Right lobe of liver (tissue), 6 donors: ENCODE data around the gene PIP5K1B. TPM values are rescaled to one million over a fixed set of nuclear protein-coding genes. Genes with fewer than 3 reads are reported as not detected.
A peak's percentile ranks its signal among the peaks of the same experiment; 100 is the strongest.
"Not testable (repeated sequence)": the region's sequence is repeated elsewhere in the genome, so short reads cannot be mapped to it uniquely, and the experiment has no call there.

Source experiments
- ATAC-seq, 4 donors: fragments of 200-7000 bp; cut with Tn5 transposase; one replicate each; pipeline ENCODE4 v1.9.1; 2020; ENCODE audit warnings: mild to moderate bottlenecking in 4 of 4, moderate library complexity in 4 of 4
- DNase-seq, 3 donors: peaks; one replicate each; pipeline ENCODE4 v3.0.0-alpha.2; 2020
- H3K27ac ChIP-seq, 3 donors: fragments of 200-600 bp; one replicate each; pipeline ENCODE4 v1.8.0; 2022
- H3K27me3 ChIP-seq, 2 donors: fragments of 200-600 bp; one replicate each; pipeline ENCODE4 v1.8.0; 2022
- H3K36me3 ChIP-seq, 4 donors: fragments of 200-600 bp; sonication (generic) in 1 of 4; one replicate each; pipeline versions ENCODE4 v1.5.1 to v1.8.0; 2017 to 2022; ENCODE audit warnings: control low read depth in 1 of 4
- H3K4me1 ChIP-seq, 4 donors: fragments of 200-600 bp; sonication (generic) in 1 of 4; one replicate each; pipeline versions ENCODE4 v1.5.1 to v1.8.0; 2017 to 2022; ENCODE audit warnings: control low read depth in 1 of 4
- H3K4me3 ChIP-seq, 3 donors: fragments of 200-600 bp; one replicate each; pipeline ENCODE4 v1.8.0; 2022
- H3K9me3 ChIP-seq, 4 donors: fragments of 200-600 bp; sonication (generic) in 1 of 4; one replicate each; pipeline versions ENCODE4 v1.5.1 to v1.8.0; 2017 to 2022; ENCODE audit warnings: control low read depth in 1 of 4
- POLR2A ChIP-seq: fragments of 450-650 bp; IDR thresholded peaks from one replicate; pipeline ENCODE4 v1.6.1; 2017; ENCODE audit warnings: antibody characterized with exemption, mild to moderate bottlenecking
- WGBS: methylation state at CpG from one replicate; pipeline ENCODE4 v1.1.6; 2018; ENCODE audit warnings: low coverage, low lambda C conversion rate; ENCODE audit not compliant: insufficient coverage; ENCODE audit errors: missing lambda C conversion rate; 5-methylcytosine and 5-hydroxymethylcytosine counted together
- intact Hi-C, 2 donors: fragments of 100-400 bp; cut with DNase I; formaldehyde crosslinking; loops; one replicate each; pipeline versions ENCODE4 v1.11.2 to v1.14.1; 2022
- total RNA-seq, 6 experiments: library from RNA; depleted of rRNA in 2 of 6; stranded (reverse); fragments of >200 nt in 2 of 6; fragmentation: NEBNext Ultra II Directional in 3 of 6; extraction: Animal tissue kit (Norgen Biotek cat#: 25700) in 3 of 6; gene quantifications; one replicate each; pipeline versions ENCODE4 v1.1.0 to v1.2.4, GENCODE V29; 2016 to 2023
- TF ChIP-seq, protein P1 (sequence below), 4 donors: fragments of 200-600 bp in 3 of 4; fragments of 450-650 bp in 1 of 4; IDR thresholded peaks; one replicate each; pipeline versions ENCODE4 v1.5.1 to v1.8.0; 2016 to 2022; ENCODE audit warnings: antibody characterized with exemption in 4 of 4, mild to moderate bottlenecking in 2 of 4
- donor health status: DM: no; HTN: yes; CAD: no.
- donor health status: DM: no; HTN: no; CAD: no.
- donor health status: DM: no; HTN: no; CAD: no.
- donor health status: DM: no; HTN: yes; CAD: no.
- donor health status: DM: no; HTN: yes; CAD: no.

PIP5K1B gene
- total RNA-seq, 6 experiments from 2014 or later = 0.27 to 0.71 TPM; not detected in 4

GRCh38 chr9:68698943-68699509, 6.0 kb upstream of the PIP5K1B start:
- no peaks in the 10 kb centered on the region for H3K27me3 ChIP-seq
- H3K9me3 ChIP-seq = no peaks in the 10 kb centered on the region
- no peaks in the 10 kb centered on the region for H3K4me1 ChIP-seq
- DNase-seq = no peak
- no peak for ATAC-seq
- intact Hi-C loops = no loop called here
- H3K27ac ChIP-seq = no peak overlapping the region
- H3K4me3 ChIP-seq = no peak overlapping the region
- TF ChIP-seq POLR2A = no peak
- TF ChIP-seq, protein P1, sequence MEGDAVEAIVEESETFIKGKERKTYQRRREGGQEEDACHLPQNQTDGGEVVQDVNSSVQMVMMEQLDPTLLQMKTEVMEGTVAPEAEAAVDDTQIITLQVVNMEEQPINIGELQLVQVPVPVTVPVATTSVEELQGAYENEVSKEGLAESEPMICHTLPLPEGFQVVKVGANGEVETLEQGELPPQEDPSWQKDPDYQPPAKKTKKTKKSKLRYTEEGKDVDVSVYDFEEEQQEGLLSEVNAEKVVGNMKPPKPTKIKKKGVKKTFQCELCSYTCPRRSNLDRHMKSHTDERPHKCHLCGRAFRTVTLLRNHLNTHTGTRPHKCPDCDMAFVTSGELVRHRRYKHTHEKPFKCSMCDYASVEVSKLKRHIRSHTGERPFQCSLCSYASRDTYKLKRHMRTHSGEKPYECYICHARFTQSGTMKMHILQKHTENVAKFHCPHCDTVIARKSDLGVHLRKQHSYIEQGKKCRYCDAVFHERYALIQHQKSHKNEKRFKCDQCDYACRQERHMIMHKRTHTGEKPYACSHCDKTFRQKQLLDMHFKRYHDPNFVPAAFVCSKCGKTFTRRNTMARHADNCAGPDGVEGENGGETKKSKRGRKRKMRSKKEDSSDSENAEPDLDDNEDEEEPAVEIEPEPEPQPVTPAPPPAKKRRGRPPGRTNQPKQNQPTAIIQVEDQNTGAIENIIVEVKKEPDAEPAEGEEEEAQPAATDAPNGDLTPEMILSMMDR (IDR thresholded peaks at IDR 0.05) = no peak
- WGBS = 46% methylated on average over 6 of the region's 6 CpGs
- no peaks in the 10 kb centered on the region for H3K36me3 ChIP-seq

- H3K27ac ChIP-seq, H3K27me3 ChIP-seq, intact Hi-C loops, H3K4me3 ChIP-seq, H3K36me3 ChIP-seq, H3K4me1 ChIP-seq, ATAC-seq, H3K9me3 ChIP-seq, DNase-seq: not testable (repeated sequence)
- 49% methylated on average over 2 of the region's 2 CpGs for WGBS
These were observed 5.4 kb upstream of the PIP5K1B start for GRCh38 chr9:68699625-68700024.

- Histone ChIP-seq H3K4me1 (peaks cover 0 to 9% (median 3%) of the 10 kb centered on the region in 4 donors), H3K4me3 (no peak overlapping the region), H3K36me3 (no peaks in the 10 kb centered on the region), H3K9me3 (no peaks in the 10 kb centered on the region), H3K27ac (no peak overlapping the region), H3K27me3 (peaks cover 0 to 6% of the 10 kb centered on the region in 2 donors)
- ATAC-seq = no peak
- intact Hi-C loops = no loop called here
- WGBS = 58% methylated on average over 3 of the region's 3 CpGs
- no peak for DNase-seq
- TF ChIP-seq POLR2A = no peak
- TF ChIP-seq, protein P1 (IDR thresholded peaks at IDR 0.05) = no peak
These were observed 2.5 kb upstream of the PIP5K1B start for GRCh38 chr9:68702493-68702892.

DNA sequence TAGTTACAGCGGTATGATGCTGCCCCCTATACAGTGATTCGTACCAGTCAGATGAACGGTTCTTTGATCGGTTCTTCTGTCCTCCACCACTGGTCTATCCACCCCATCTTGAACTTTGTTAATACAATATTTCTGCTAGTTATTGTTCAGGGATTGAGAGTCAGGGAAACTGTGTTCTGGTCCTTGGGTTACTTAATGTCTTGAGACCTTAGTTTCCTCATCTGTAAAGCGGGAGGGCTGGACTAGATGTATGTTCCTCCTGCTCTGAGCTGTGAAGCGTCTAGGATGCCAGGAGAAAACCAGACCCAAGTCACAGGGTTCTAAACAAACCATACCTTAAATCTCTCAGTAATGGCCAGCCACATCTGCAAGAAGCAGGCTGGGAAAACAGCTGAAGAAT, 1.4 kb upstream of the PIP5K1B start:
- Histone ChIP-seq H3K4me3 (no peak overlapping the region), H3K27me3 (peaks cover 0 to 6% of the 10 kb centered on the region in 2 donors), H3K4me1 (peaks cover 0 to 9% (median 3%) of the 10 kb centered on the region in 4 donors), H3K27ac (no peak overlapping the region), H3K9me3 (no peaks in the 10 kb centered on the region), H3K36me3 (no peaks in the 10 kb centered on the region)
- TF ChIP-seq, protein P1 (IDR thresholded peaks at IDR 0.05) = no peak
- no peak for TF ChIP-seq POLR2A
- ATAC-seq = no peak
- intact Hi-C loops = no loop called here
- no peak for DNase-seq
- WGBS = 52% methylated on average over 6 of the region's 6 CpGs

DNA sequence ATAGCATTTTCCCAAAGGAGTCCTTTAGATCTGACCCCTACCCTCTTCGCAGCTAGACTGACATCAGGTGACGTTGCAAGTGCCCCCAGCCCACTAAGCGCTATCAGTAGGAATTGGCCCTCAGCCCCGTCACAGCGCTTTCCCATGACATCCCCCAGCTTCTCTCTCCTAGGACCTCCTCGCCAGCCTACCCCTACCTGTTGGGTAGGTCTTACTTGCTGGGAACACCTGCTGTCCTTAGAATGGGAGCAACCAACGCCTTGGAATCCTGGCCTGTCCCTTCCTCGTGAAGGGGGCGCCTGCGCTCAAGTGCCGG, 584 bp upstream of the PIP5K1B start:
- DNase-seq = no peak
- WGBS = 6% methylated on average over 8 of the region's 11 CpGs
- H3K36me3 ChIP-seq = no peaks in the 10 kb centered on the region
- peak overlapping the region; percentile 43 to 64 (median 54) for H3K4me3 ChIP-seq
- no peak overlapping the region for H3K27ac ChIP-seq
- peaks cover 0 to 6% of the 10 kb centered on the region in 2 donors for H3K27me3 ChIP-seq
- no peak for TF ChIP-seq POLR2A
- TF ChIP-seq, protein P1 (IDR thresholded peaks at IDR 0.05) = no peak
- intact Hi-C loops = no loop called here
- no peaks in the 10 kb centered on the region for H3K9me3 ChIP-seq
- ATAC-seq = no peak
- peaks cover 0 to 9% (median 3%) of the 10 kb centered on the region in 4 donors for H3K4me1 ChIP-seq
